ENCODE measurements around the gene PHACTR2.

- TF ChIP-seq, protein P1, sequence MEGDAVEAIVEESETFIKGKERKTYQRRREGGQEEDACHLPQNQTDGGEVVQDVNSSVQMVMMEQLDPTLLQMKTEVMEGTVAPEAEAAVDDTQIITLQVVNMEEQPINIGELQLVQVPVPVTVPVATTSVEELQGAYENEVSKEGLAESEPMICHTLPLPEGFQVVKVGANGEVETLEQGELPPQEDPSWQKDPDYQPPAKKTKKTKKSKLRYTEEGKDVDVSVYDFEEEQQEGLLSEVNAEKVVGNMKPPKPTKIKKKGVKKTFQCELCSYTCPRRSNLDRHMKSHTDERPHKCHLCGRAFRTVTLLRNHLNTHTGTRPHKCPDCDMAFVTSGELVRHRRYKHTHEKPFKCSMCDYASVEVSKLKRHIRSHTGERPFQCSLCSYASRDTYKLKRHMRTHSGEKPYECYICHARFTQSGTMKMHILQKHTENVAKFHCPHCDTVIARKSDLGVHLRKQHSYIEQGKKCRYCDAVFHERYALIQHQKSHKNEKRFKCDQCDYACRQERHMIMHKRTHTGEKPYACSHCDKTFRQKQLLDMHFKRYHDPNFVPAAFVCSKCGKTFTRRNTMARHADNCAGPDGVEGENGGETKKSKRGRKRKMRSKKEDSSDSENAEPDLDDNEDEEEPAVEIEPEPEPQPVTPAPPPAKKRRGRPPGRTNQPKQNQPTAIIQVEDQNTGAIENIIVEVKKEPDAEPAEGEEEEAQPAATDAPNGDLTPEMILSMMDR (IDR thresholded peaks at IDR 0.05), result no peak
- TF ChIP-seq POLR2A (IDR thresholded peaks at IDR 0.05), result no peak
Measured at GRCh38 chr6:143739341-143739851, 61.6 kb downstream of the PHACTR2 start.
